ENCODE results near the gene NKTR.
"Not testable (repeated sequence)": the region's sequence is repeated elsewhere in the genome, so short reads cannot be mapped to it uniquely, and the experiment has no call there.

The NKTR gene

DNA sequence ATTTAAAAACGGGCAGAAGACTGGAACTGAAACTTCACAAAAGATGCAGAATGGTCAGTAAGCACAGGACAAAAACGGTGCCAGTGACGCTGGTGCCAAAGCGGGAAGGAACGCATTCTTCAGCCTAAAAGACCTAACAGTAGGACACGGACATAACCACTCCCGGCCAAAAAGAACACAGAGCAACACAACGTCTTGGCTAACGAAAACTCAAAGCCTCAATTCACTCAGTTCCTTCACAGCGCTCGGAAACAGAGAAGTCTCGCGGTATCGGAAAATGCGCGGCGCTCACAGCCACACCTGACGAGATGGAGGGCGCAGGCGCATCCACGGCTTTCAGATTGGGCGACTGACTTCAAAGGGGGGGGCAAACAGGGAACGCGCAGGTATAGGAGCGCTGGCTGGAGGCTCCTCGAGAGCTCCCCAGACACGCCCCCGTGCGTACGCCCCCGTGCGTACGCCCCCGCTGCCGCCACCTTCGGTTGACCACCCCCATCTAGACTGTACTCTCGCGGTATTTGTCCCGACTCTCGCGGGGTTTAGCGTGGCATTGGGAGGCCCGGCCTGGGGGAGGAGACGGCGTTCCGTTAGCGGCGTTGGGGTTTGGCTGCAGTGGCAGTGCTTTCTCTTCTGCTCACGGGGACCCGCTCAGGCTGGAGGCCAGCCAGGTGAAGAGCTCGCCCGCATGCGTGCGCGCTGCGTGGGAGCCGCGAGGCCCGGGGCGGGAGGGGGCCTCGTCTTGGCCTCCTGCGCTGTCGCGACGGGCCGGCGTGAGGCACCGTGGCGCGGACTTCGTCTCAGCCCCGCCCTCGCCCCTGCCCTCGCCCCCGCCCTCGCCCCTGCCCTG, at the start of gene NKTR:
Gene NKTR, plus strand, starts transcription at position 576 of the 847 bp plus-strand sequence. CDS start 321 bp downstream, outside the sequence.
- DNase-seq (ENCODE audit: low spot score): peak; percentile 94

DNA sequence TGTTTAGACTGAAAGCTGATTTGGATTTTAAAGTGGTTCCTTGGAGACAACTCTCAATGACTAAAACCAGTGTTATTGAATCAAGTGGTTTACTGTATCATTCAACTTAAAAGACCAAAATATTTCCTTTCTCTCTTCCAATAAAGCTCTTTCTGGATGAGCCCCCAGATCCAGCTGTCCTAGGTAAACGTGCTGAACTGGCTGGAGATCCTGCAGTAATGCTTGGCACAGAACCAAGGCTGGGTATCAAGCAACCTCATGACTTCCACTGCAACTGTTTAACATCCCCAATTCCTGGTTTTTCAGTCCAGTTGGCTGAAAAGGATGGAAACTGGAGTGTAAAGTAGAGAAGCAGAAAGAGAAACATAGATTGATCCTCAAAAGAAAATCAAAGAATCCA, 47.7 kb upstream of the NKTR start:
- DNase-seq (ENCODE audit: low spot score): no peak

DNA sequence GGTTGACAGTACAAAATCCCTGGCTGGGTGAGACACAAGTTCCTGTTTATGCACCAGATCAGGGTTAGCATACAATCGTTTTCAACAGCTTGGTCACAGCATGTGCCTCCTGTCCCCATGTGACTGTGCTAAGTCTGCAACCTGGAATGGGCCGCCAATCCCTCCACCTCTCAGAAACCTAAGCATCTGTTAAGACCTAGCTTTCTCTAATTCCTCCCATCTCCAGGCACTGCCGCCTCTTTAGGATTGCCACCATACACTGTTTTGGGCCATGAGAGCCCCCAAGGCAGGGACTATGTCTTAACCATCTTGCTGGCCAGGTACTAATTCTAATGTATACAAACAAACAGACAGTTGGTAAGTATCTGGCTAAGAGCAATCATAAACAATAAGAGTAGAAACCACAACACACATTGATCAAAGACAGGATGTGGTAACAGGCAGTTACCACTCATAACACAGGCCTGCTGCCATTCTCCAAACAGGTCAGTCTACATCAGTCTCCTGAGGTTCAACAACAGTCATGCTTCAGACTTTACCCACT, 44.3 kb upstream of the NKTR start:
- DNase-seq (ENCODE audit: low spot score): no peak

DNA sequence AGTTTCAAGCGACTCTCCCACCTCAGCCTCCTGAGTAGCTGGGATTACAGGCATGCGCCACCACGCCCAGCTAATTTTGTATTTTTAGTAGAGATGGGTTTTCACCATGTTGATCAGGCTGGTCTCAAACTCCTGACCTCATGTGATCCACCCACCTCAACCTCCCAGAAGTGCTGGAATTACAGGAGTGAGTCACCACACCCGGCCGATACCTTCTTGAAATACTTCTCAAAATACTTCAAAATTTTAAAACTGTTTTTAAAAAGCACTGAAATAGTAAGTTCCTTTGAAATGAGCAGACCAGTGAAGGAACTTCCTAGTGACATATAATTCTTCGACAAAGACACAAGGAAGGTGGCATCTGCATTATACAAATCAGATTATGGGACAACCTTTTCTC, 43.7 kb upstream of the NKTR start:
- not testable (repeated sequence) for DNase-seq (ENCODE audit: low spot score)

DNA sequence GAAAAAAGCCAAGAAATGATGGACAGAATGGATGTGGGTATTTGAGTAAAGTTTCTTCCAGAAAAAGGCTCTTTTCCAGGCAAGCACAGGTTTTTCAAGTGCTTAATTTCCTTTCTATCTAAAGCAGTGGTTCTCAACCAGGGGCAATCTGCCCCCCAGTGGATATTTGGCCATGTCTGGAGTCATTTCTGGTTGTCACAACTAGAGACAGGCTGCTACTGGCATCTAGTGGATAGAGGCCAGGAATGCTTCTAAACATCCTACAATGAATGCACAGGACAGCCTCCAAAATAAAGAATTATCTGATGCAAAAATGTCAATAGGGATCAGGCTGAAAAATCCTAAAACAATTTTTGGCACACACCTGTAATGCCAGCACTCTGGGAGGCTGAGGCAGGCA, 42.6 kb upstream of the NKTR start:
- DNase-seq (ENCODE audit: low spot score): no peak

DNA sequence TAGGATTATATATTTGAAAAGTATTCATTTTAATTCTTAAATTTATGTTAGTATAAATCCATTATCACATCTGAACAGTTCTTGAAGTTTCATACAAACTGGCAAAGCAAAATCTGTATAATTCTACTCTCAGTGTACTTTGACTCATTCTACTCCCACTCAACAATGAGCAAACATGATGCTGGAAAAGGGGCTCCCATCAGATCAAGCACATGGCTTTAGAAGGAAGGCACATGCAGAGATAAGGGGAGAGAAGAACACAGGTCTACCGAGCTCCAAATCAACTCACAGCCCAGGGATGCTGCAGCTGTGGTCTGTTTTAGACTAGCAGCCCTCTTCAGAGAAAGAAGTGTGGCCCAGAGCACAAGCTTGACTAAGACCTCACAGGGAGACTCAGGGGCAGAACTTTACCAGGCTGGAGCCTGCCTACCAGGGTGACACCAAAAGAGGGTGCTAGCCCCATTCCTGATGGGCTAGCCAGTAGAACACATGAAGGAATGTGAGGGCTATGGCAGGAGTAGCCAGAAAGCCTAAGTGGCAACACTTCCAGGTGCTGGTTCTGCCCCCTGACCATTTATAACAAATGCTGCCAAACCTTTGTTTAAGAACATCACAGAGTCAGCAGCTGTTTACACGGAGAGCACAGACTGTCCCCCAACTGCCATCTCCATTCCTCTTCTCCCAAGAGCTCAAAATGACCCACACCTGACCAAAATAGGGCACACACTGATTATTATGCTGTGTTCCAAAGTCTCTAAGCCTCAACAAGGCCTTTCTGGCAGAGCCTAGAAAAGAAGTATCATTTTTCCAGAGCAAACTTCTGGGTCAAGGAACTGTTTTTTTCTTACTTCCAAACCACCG, 38.2 kb upstream of the NKTR start:
- no peak for DNase-seq (ENCODE audit: low spot score)

DNA sequence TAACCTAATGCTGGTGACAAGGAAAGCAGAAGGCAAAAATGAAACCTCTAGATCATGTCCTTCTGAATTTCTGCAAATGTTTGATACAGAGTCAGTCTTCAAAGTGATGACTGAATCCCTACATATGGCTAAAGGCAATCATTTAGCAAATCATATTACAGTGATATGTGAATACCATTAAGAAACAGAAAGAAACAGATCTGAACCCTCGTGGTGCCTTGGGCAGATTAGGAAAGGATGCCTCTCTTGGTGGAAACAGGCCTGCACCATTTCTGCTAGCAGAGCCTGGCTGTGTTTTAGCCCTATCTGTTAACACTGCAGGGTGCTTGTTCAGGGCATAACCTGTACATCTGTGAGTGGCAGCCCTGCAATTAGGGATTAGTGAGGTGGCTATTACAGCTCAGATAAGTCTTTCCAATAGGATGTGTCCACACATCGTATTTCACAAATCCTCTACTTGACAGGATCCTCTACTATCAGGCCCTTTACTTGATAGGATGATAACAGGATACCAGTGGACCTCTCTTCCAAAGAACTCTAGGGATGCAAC, 30.8 kb upstream of the NKTR start:
- DNase-seq (ENCODE audit: low spot score): no peak

DNA sequence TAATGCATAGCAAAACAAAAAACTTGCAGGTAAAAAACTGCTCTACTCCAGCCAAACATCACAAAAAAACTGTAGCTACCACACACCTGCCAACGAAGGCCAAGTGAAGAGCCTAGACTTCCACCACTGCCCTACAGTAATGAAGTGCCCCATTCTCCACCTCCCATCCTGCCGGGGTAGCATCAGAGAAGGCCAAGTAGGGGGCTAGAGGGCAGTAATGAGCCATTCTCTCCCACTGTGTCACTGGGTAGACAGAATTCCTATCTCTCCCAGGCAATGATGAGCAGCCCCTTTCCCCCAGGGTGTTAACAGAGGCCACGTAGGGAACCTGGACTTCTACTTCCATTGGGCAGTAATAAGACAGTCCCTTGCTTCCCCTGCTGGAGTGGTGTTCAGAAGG, 28.2 kb upstream of the NKTR start:
- peak; percentile 45 for DNase-seq (ENCODE audit: low spot score)

DNA sequence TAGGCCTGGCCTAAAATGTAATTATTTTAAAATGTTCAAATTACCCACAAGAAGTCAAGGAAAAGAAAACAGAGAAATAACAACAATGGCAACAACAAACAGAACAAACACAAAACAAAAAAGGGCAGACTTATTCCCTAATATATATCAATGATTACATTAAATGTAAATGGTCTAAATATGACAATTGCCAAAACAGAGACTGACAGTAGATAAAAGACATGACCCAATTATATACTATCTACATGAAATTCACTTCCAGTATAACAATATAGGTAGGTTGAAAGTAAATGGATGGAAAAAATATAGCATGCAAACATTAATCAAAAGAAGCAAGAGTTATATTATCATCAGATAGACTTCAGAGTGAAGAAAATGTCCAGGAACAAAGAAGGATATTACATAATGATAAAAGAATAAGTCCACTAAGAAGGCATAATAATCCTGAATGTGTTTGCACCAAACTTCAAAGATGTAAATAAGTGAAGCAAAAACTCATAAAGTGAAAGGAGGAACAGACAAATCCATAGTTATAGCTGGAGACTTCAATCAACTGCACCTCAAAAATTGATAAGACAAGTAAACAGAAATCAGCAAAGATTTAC, 25.2 kb upstream of the NKTR start:
- no peak for DNase-seq (ENCODE audit: low spot score)

DNA sequence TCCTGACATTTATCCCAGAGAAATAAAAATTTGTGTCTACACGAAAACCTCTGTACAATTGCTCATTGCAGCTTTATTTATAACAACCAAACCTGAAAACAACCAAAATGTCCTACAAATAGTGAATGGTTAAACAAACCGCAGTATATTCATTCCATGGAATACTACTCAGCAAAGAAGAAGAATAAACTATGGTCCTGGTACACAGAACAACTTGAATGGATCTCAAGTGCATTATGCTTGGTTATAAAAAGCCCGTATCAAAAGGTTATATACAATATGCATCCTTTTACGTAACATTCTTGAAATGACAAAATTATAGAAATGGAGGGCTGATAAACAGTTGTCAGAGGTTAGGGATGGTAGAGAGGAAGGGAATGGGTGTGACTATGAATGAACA, 22.4 kb upstream of the NKTR start:
- no peak for DNase-seq (ENCODE audit: low spot score)

DNA sequence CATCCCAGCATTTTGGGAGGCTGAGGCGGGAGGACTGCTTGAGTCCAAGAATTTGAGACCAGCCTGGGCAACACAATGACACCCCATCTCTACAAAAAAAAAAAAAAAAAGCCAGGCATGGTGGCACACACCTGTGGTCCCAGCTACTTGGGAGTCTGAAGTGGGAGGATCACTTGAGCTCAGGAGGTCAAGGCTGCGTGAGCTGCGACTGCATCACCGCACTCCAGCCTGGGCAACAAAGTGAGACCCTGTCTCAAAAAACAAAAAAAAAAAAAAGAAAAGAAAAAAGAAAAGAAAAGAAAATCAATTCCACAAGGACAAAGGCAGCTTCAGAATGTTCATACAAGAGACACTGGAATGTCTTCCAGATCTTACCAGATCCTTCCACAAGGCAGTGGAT, 21.1 kb upstream of the NKTR start:
- DNase-seq (ENCODE audit: low spot score): not testable (repeated sequence)

DNA sequence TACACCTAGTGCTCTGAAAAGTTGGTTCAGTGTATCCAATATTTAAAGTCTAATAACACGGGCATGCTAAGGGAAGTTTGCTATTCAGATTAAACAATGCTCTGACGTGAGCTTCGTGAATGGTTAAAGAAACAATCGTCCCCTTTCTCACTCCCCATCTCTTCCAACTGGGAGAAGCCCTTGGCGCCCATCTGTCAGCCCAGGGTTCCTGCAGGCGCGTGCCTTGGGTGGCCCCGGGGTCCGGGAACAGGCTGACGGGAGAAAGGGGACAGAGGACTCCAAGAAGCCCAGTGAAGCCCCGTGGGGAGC, 19.1 kb upstream of the NKTR start:
- no peak for DNase-seq (ENCODE audit: low spot score)

DNA sequence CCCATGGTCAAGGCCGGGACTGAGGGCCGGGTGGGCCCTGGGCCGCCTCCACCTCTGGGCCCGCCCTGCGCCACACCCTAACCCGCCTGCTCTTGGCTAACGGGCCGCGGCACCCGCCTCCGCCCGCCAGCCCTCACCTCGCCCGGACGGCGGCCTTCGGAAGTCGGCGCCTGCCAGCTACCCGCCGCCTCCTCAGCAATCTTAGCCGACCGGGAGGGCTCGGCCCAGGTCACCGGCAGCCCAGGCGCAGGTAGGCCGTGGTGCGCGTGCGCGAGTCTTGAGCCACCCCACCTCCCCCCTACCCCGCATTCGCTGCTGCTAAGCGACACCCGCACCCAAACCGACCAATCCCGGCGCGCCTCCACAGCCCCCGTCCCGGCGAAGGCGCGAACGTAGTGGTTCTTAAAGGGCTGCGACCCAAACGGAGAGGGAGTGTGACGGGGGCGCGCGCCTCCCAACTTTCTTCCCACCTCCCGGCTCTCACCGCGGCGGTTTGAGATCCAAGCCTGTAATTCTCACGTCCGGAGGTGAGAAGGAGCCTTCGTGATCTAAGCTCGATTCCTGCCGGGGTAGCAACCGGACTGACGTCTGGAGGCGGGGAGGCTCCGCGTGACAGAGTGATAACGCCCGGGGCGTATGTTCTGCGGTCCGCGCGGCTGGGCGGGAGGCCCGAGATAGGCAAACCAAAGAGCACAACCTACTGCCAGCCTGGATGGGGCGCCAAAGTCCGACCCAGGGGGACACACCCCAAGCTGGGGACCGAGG, 18.6 kb upstream of the NKTR start, which contains the start of gene SEC22C:
Gene SEC22C, minus strand, starts transcription at position 259 of the 765 bp plus-strand sequence. CDS start 12,921 bp downstream, outside the sequence.
- DNase-seq (ENCODE audit: low spot score): peak; percentile 99

DNA sequence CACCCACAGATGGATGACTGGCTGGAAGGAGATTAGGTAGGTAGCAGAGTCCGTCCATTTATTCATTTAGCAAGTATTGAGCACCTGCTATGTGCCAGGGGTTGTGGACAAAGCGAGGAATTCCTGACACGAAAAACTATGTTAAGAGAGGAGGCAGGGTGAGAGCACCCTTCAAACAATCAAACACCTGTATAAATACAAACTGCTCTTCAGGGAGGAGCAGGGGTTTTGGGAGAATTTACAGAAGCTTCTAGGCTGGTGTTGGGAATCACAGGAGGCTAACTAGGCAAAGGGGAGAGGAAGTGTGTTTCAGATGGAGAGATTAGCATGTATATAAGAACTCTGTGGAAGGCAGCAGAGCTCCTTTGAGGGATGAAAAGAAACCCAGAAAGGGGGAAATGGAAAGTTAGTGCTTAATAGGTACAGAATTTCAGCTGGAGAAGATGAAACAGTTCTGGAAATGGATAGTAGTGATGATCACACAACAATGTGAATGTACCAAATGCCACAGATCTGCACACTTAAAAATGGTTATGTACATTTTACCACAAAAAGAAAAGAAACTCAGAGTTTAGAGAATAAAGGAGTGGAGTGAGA, 17.9 kb upstream of the NKTR start:
- DNase-seq (ENCODE audit: low spot score): no peak

DNA sequence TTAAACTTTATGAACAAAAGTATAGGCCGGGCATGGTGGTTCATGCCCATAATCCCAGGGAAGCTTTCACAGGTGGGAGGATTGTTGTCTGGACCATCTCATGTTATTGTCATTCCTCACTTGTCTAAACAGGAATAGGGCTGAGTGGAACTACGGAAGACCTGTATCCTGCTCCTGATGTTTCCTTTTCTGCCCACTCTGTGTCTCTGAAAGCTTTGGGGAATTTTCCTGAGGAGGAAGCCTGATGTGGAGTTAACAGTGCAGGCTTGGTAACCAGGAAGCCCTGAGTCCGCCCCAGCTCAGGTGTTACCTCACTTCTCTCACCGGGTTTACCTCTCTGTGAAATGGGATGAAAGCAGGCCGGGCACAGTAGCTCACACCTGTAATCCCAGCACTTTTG, 11.9 kb upstream of the NKTR start:
- DNase-seq (ENCODE audit: low spot score): no peak

DNA sequence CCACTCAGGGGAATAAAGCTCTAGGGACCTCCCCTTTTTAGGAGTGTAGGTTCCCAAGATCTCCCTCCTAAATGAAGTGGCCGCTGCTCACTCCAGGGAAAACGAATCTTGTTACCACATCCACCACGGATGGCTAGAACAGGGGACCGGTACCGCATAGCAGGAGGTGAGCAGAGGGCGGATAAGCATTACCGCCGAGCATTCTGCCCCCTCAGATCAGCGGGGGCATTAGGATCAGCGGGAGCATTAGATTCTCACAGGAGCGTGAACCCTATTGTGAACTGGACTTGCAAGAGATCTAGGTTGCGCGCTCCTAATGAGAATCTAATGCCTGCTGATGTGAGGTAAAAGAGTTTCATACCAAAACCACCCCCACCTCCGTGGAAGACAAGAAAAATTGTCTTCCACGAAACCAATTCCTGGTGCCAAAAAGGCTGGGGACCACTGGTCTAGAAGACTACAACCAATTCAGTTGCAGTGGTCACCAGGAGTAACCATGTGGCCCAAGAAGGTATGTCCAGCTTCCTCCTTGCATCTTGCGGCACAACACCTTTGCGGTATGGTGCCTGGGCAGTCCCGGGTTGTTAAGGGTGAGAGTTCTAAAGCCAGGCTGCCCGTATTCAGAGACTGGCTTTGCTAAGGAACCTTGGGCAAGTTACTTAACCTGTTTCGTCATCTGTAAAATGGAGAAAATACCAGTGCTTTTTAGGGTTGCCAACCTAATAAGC, 10.9 kb upstream of the NKTR start:
- no peak for DNase-seq (ENCODE audit: low spot score)

DNA sequence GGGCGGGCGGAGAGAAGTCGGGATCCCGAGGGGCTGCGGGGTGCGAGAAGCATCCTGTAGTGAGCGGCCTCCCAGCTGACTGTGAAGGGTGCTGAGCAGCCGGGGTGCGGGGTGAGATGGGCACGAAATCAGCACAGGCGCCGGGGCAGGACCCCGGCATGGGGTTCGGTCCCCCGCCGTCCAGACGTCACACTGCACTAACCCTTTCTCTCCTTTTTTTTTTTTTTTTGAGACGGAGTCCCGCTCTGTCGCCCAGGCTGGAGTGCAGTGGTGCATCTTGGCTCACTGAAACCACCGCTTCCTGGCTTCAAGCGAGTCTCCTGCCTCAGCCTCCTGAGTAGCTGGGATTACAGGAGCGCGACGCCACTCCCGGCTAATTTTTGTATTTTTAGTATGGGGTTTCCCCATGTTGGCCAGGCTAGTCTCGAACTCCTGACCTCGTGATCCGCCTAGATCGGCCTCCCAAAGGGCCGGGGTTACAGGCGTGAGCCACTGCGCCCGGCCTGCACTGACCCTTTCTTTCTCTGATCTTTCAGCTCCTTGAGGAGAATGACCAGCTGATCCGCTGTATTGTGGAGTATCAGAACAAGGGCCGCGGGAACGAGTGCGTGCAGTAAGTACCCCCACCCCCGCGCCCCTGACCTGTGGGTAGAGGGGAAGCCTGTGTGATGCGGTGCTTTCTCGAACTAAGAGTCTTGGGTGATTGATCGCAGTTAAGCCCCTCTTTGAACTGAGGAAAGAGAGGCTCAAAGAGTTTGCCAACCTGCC, 9.3 kb upstream of the NKTR start:
- DNase-seq (ENCODE audit: low spot score): no peak

DNA sequence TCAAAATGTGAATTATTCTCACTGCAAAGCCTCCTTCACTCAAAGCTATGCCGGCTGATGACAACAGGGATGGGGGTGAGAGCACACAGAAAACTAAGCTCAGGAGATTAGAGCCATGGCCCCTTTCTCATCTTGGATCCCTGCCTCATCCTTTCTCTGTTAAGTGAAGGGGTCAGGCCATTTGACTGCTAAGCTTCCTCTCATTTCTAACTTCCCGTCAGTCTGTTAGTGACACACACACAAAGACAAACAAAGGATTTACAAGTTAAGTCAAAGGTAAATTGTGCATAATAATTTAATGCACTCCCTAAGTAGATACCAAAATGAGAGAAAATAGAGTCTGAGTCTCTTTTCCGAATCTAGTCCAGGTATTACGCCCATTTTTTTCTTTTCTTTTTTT, 8.7 kb upstream of the NKTR start:
- no peak for DNase-seq (ENCODE audit: low spot score)

DNA sequence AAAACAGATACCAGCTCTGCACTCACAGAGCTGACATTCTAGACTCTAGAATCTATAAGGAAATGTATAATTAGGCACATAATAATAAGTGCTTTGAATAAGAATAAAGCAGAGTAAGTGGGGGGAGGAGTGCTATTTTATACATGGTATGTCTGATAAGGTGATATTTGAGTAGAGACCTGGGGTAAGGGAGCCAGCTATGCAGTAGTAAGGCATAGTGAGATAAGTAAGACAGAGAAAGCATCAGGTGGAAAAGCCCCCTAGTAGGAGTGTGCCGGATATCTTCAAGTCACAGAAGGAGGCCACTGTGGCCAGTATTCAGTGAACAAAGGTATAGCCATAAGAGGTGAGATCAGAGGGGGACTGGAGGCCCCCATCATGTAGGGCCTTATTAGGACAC, 6.9 kb upstream of the NKTR start:
- DNase-seq (ENCODE audit: low spot score): no peak

DNA sequence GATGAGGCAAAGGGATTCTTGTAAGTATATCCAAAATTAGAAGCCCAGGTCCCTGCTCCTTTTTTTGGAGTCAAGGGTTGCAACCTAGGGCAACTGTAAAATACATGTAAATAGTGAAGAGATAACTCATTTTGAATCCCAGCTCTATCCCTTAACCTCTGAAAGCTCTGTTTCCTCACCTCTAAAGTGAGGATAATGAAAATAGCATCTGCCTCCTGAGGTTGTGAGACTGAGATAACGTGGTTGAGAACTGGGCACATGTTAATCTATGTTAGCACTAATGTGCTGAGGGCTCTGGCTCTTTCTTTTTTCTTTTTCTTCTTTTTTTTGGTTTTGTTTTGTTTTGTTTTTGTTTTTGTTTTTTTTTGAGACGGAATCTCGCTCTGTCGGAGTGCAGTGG, 4.8 kb upstream of the NKTR start:
- no peak for DNase-seq (ENCODE audit: low spot score)

Data from GM03348 (cell line).